Fibroblast of lung (primary cell): ENCODE measurements around the gene DDI1. TPM values are rescaled to one million over a fixed set of nuclear protein-coding genes. Genes with fewer than 3 reads are reported as not detected.

Experiments
- DNase-seq, 2 donors: peaks; one replicate each; pipeline versions ENCODE4 v3.0.0 to v3.0.0-alpha.2; 2010; ENCODE audit warnings: low read depth in 2 of 2
- H2AFZ ChIP-seq: 2 replicates; pipeline ENCODE4 v1.5.1; 2012; ENCODE audit warnings: low read length, control low read depth, inconsistent platforms
- H3K27ac ChIP-seq: 2 replicates; pipeline ENCODE4 v1.5.1; 2011; ENCODE audit warnings: low read length, control low read depth; ENCODE audit not compliant: insufficient read depth
- H3K27me3 ChIP-seq: 2 replicates; pipeline ENCODE4 v1.5.1; 2011; ENCODE audit warnings: mild to moderate bottlenecking, low read length; ENCODE audit not compliant: control insufficient read depth, insufficient read depth
- H3K36me3 ChIP-seq: 2 replicates; pipeline ENCODE4 v1.5.1; 2011; ENCODE audit warnings: low read length; ENCODE audit not compliant: control insufficient read depth, insufficient read depth
- H3K4me1 ChIP-seq: 2 replicates; pipeline ENCODE4 v1.5.1; 2011; ENCODE audit warnings: low read length; ENCODE audit not compliant: control insufficient read depth, insufficient read depth; ENCODE audit errors: extremely low read depth
- H3K4me2 ChIP-seq: 2 replicates; pipeline ENCODE4 v1.5.1; 2011; ENCODE audit warnings: low read length, control low read depth; ENCODE audit not compliant: insufficient read depth; ENCODE audit errors: extremely low read depth
- H3K4me3 ChIP-seq, 4 experiments: fragments of 200-600 bp in 1 of 4; sonication (generic) in 1 of 4; replicated peaks in 1 of 4; 2 replicates each; pipeline ENCODE4 v1.5.1; 2011 to 2016; ENCODE audit warnings: low read length in 4 of 4, low read depth in 3 of 4, mild to moderate bottlenecking in 3 of 4, control low read depth in 2 of 4, inconsistent platforms in 1 of 4, mixed read lengths in 1 of 4; ENCODE audit not compliant: insufficient read depth in 1 of 4; ENCODE audit errors: control extremely low read depth in 1 of 4
- H3K79me2 ChIP-seq: 2 replicates; pipeline ENCODE4 v1.5.1; 2012; ENCODE audit warnings: mild to moderate bottlenecking, low read length, inconsistent platforms; ENCODE audit not compliant: control insufficient read depth, insufficient read depth
- H3K9ac ChIP-seq: 2 replicates; pipeline ENCODE4 v1.5.1; 2011; ENCODE audit warnings: mild to moderate bottlenecking, low read length, control low read depth; ENCODE audit not compliant: insufficient read depth
- H3K9me3 ChIP-seq: 2 replicates; pipeline ENCODE4 v1.5.1; 2012; ENCODE audit warnings: low read depth, low read length; ENCODE audit not compliant: control insufficient read depth, insufficient read depth
- H4K20me1 ChIP-seq: 2 replicates; pipeline ENCODE4 v1.5.1; 2011; ENCODE audit warnings: low read length; ENCODE audit not compliant: control insufficient read depth, insufficient read depth; ENCODE audit errors: extremely low read depth
- EZH2 ChIP-seq: IDR thresholded peaks from 2 replicates; pipeline ENCODE4 v1.5.1; 2012; ENCODE audit warnings: low read length, control low read depth, mild to moderate bottlenecking; ENCODE audit errors: missing control alignments
- polyA plus RNA-seq, 2 donors: library from polyadenylated mRNA; depleted of rRNA in 1 of 2; stranded (reverse) in 1 of 2; unstranded in 1 of 2; fragments of >200 nt; gene quantifications; 2 replicates each; pipeline ENCODE4 v1.2.1, GENCODE V29; 2011 to 2012; ENCODE audit warnings: missing spikeins in 1 of 2
- total RNA-seq: library from RNA; depleted of rRNA; stranded (reverse); fragments of >200 nt; gene quantifications from 2 replicates; pipeline ENCODE4 v1.2.1, GENCODE V29; 2014
- TF ChIP-seq, protein P1 (sequence below), 2 donors: IDR thresholded peaks in 1 of 2; conservative IDR thresholded peaks in 1 of 2; 1 replicate in 1 of 2; 2 replicates in 1 of 2; pipeline ENCODE4 v1.5.1; 2011 to 2012; ENCODE audit warnings: low read length in 2 of 2, control low read depth in 1 of 2, inconsistent platforms in 1 of 2, low read depth in 1 of 2, mild to moderate bottlenecking in 1 of 2

Gene DDI1
- total and polyA plus RNA-seq, 2 donors (not counting 1 experiment from before 2014, with no cell fraction given): not detected

GRCh38 chr11:104078245-104078644 is 41.8 kb downstream of the DDI1 start:
- no peaks in the 10 kb centered on the region for H3K36me3 ChIP-seq
- no peak overlapping the region for H3K4me3 ChIP-seq
- TF ChIP-seq, protein P1, sequence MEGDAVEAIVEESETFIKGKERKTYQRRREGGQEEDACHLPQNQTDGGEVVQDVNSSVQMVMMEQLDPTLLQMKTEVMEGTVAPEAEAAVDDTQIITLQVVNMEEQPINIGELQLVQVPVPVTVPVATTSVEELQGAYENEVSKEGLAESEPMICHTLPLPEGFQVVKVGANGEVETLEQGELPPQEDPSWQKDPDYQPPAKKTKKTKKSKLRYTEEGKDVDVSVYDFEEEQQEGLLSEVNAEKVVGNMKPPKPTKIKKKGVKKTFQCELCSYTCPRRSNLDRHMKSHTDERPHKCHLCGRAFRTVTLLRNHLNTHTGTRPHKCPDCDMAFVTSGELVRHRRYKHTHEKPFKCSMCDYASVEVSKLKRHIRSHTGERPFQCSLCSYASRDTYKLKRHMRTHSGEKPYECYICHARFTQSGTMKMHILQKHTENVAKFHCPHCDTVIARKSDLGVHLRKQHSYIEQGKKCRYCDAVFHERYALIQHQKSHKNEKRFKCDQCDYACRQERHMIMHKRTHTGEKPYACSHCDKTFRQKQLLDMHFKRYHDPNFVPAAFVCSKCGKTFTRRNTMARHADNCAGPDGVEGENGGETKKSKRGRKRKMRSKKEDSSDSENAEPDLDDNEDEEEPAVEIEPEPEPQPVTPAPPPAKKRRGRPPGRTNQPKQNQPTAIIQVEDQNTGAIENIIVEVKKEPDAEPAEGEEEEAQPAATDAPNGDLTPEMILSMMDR (conservative IDR thresholded peaks at IDR 0.05 in 1 of 2, IDR thresholded peaks at IDR 0.05 in 1 of 2; ENCODE audit: low read depth in 1 of 2, low read length in 2 of 2): no peak
- no peak for TF ChIP-seq EZH2
- H3K9ac ChIP-seq: no peak overlapping the region
- no peak overlapping the region for H2AFZ ChIP-seq
- no peaks in the 10 kb centered on the region for H3K27me3 ChIP-seq
- H3K79me2 ChIP-seq: no peaks in the 10 kb centered on the region
- no peaks in the 10 kb centered on the region for H3K9me3 ChIP-seq
- no peak for DNase-seq
- H3K27ac ChIP-seq: no peak overlapping the region
- no peaks in the 10 kb centered on the region for H4K20me1 ChIP-seq
- H3K4me1 ChIP-seq: no peaks in the 10 kb centered on the region
- H3K4me2 ChIP-seq: no peak overlapping the region

- H4K20me1 ChIP-seq: no peaks in the 10 kb centered on the region
- no peak overlapping the region for H2AFZ ChIP-seq
- no peaks in the 10 kb centered on the region for H3K36me3 ChIP-seq
- TF ChIP-seq, protein P1 (conservative IDR thresholded peaks at IDR 0.05 in 1 of 2, IDR thresholded peaks at IDR 0.05 in 1 of 2; ENCODE audit: low read depth in 1 of 2, low read length in 2 of 2): no peak
- no peak for TF ChIP-seq EZH2
- no peaks in the 10 kb centered on the region for H3K4me1 ChIP-seq
- no peak for DNase-seq
- H3K9ac ChIP-seq: no peak overlapping the region
- no peaks in the 10 kb centered on the region for H3K9me3 ChIP-seq
- no peaks in the 10 kb centered on the region for H3K27me3 ChIP-seq
- no peak overlapping the region for H3K4me2 ChIP-seq
- H3K79me2 ChIP-seq: no peaks in the 10 kb centered on the region
- H3K27ac ChIP-seq: no peak overlapping the region
- H3K4me3 ChIP-seq: no peak overlapping the region
Measured at GRCh38 chr11:104078995-104079394, 42.6 kb downstream of the DDI1 start.

- no peak for TF ChIP-seq EZH2
- TF ChIP-seq, protein P1 (conservative IDR thresholded peaks at IDR 0.05 in 1 of 2, IDR thresholded peaks at IDR 0.05 in 1 of 2; ENCODE audit: low read depth in 1 of 2, low read length in 2 of 2): no peak
- H3K27ac ChIP-seq: no peak overlapping the region
Measured at GRCh38 chr11:104086621-104087020, 50.2 kb downstream of the DDI1 start.

More at GRCh38 chr11:104086621-104087020, 50.2 kb downstream of the DDI1 start:
- no peak for DNase-seq
- Histone ChIP-seq H3K9me3 (no peaks in the 10 kb centered on the region), H3K4me3 (no peak overlapping the region), H3K27me3 (no peaks in the 10 kb centered on the region), H3K79me2 (no peaks in the 10 kb centered on the region), H3K36me3 (no peaks in the 10 kb centered on the region), H4K20me1 (no peaks in the 10 kb centered on the region), H3K4me2 (no peak overlapping the region), H2AFZ (no peak overlapping the region), H3K9ac (no peak overlapping the region), H3K4me1 (no peaks in the 10 kb centered on the region)

Other genes with a start within 250 kb of the DDI1 start
- 1.3 and 10.5 TPM in 2 replicates for gene PDGFD, start 127.5 kb downstream of the DDI1 start, total RNA-seq
- 1.3 TPM in 2 replicates for gene PDGFD, start 127.5 kb downstream of the DDI1 start, polyA plus RNA-seq